Vagina (tissue), 2 donors: ENCODE data around the gene ARHGAP26. TPM values are rescaled to one million over a fixed set of nuclear protein-coding genes. Genes with fewer than 3 reads are reported as not detected.

Experiments
- DNase-seq, 2 donors: peaks; one replicate each; pipeline ENCODE4 v3.0.0-alpha.2; 2017; ENCODE audit errors: extremely low spot score in 2 of 2
- H3K27ac ChIP-seq: fragments of 200-600 bp; sonication (generic); one replicate; pipeline ENCODE4 v1.5.1; 2019
- H3K27me3 ChIP-seq: fragments of 200-600 bp; sonication (generic); one replicate; pipeline ENCODE4 v1.5.1; 2019
- H3K36me3 ChIP-seq, 2 donors: fragments of 200-600 bp; sonication (generic); one replicate each; pipeline ENCODE4 v1.5.1; 2017 to 2019
- H3K4me1 ChIP-seq: fragments of 200-600 bp; sonication (generic); one replicate; pipeline ENCODE4 v1.5.1; 2019
- H3K4me3 ChIP-seq, 2 donors: fragments of 200-600 bp; sonication (generic); 1 replicate in 1 of 2; 2 replicates in 1 of 2; pipeline ENCODE4 v1.5.1; 2016 to 2019
- H3K9me3 ChIP-seq: fragments of 200-600 bp; sonication (generic); one replicate; pipeline ENCODE4 v1.5.1; 2019
- CTCF ChIP-seq, 3 experiments: fragments of 450-650 bp in 2 of 3; fragments of 200-600 bp in 1 of 3; sonication (generic) in 1 of 3; IDR thresholded peaks; one replicate each; pipeline ENCODE4 v1.5.1; 2017 to 2019; ENCODE audit warnings: antibody characterized with exemption in 3 of 3, mild to moderate bottlenecking in 2 of 3, moderate library complexity in 2 of 3
- POLR2A ChIP-seq, 2 donors: fragments of 450-650 bp; IDR thresholded peaks; one replicate each; pipeline ENCODE4 v1.6.1; 2017; ENCODE audit warnings: antibody characterized with exemption in 2 of 2, mild to moderate bottlenecking in 2 of 2, moderate library complexity in 2 of 2
- POLR2AphosphoS5 ChIP-seq, 2 donors: sonication (generic); formaldehyde crosslinking; IDR thresholded peaks; one replicate each; pipeline ENCODE4 v1.9.0; 2017; ENCODE audit warnings: antibody characterized with exemption in 2 of 2, mild to moderate bottlenecking in 2 of 2, low read depth in 1 of 2; ENCODE audit not compliant: insufficient read depth in 1 of 2
- intact Hi-C: fragments of 100-400 bp; cut with DNase I; formaldehyde crosslinking; loops from one replicate; pipeline ENCODE4 v1.15.1; 2023
- total RNA-seq: library from RNA; depleted of rRNA; stranded (reverse); fragments of >200 nt; gene quantifications from one replicate; pipeline ENCODE4 v1.2.3, GENCODE V29; 2016

The ARHGAP26 gene
- total RNA-seq, 1 donor from 2014 or later: 42.5 TPM

GRCh38 chr5:143215690-143216089 lies 445.5 kb downstream of the ARHGAP26 start:
- H3K27me3 ChIP-seq: no peaks in the 10 kb centered on the region
- TF ChIP-seq POLR2A (IDR thresholded peaks at IDR 0.05) (no peak), POLR2AphosphoS5 (IDR thresholded peaks at IDR 0.05; ENCODE audit: insufficient read depth in 1 of 2, low read depth in 1 of 2) (no peak), CTCF (IDR thresholded peaks at IDR 0.05) (no peak)
- no peaks in the 10 kb centered on the region for H3K9me3 ChIP-seq
- peaks cover 5% of the 10 kb centered on the region for H3K4me1 ChIP-seq
- H3K27ac ChIP-seq: no peak overlapping the region
- no peak overlapping the region for H3K4me3 ChIP-seq
- no peak for DNase-seq
- intact Hi-C loops: no loop called here
- peaks cover 0 to 5% of the 10 kb centered on the region in 2 donors for H3K36me3 ChIP-seq

GRCh38 chr5:143216211-143216610 lies 446.0 kb downstream of the ARHGAP26 start:
- intact Hi-C loops: no loop called here
- Histone ChIP-seq H3K4me3 (no peak overlapping the region), H3K4me1 (peaks cover 5% of the 10 kb centered on the region), H3K9me3 (no peaks in the 10 kb centered on the region), H3K36me3 (peaks cover 0 to 5% of the 10 kb centered on the region in 2 donors), H3K27me3 (no peaks in the 10 kb centered on the region), H3K27ac (no peak overlapping the region)
- DNase-seq: peak in 1 of 2 donors; percentile 75
- TF ChIP-seq POLR2AphosphoS5 (IDR thresholded peaks at IDR 0.05; ENCODE audit: insufficient read depth in 1 of 2, low read depth in 1 of 2) (no peak), POLR2A (IDR thresholded peaks at IDR 0.05) (no peak), CTCF (IDR thresholded peaks at IDR 0.05) (no peak)

GRCh38 chr5:143217065-143217803 lies 447.1 kb downstream of the ARHGAP26 start:
- H3K27ac ChIP-seq: no peak overlapping the region
- no peak overlapping the region for H3K4me3 ChIP-seq
- intact Hi-C loops: no loop called here
- peaks cover 0 to 5% of the 10 kb centered on the region in 2 donors for H3K36me3 ChIP-seq
- no peak for TF ChIP-seq CTCF (IDR thresholded peaks at IDR 0.05)
- TF ChIP-seq POLR2AphosphoS5 (IDR thresholded peaks at IDR 0.05; ENCODE audit: insufficient read depth in 1 of 2, low read depth in 1 of 2): no peak
- peaks cover 5% of the 10 kb centered on the region for H3K4me1 ChIP-seq
- H3K9me3 ChIP-seq: no peaks in the 10 kb centered on the region
- H3K27me3 ChIP-seq: no peaks in the 10 kb centered on the region
- DNase-seq: peak in 1 of 2 donors; percentile 34

- peaks cover 0 to 5% of the 10 kb centered on the region in 2 donors for H3K36me3 ChIP-seq
- no peak overlapping the region for H3K4me3 ChIP-seq
- intact Hi-C loops: no loop called here
- DNase-seq: peak in 1 of 2 donors; percentile 27
- H3K27ac ChIP-seq: no peak overlapping the region
- no peaks in the 10 kb centered on the region for H3K9me3 ChIP-seq
- peaks cover 5% of the 10 kb centered on the region for H3K4me1 ChIP-seq
- no peaks in the 10 kb centered on the region for H3K27me3 ChIP-seq
- TF ChIP-seq CTCF (IDR thresholded peaks at IDR 0.05) (no peak), POLR2A (IDR thresholded peaks at IDR 0.05) (no peak), POLR2AphosphoS5 (IDR thresholded peaks at IDR 0.05; ENCODE audit: insufficient read depth in 1 of 2, low read depth in 1 of 2) (no peak)
Observed at GRCh38 chr5:143217804-143218160, 447.6 kb downstream of the ARHGAP26 start.

GRCh38 chr5:143218517-143219170 lies 448.5 kb downstream of the ARHGAP26 start:
- intact Hi-C loops: no loop called here
- peaks cover 0 to 5% of the 10 kb centered on the region in 2 donors for H3K36me3 ChIP-seq
- H3K9me3 ChIP-seq: no peaks in the 10 kb centered on the region
- peaks cover 2% of the 10 kb centered on the region for H3K4me1 ChIP-seq
- peak in 1 of 2 donors; percentile 34 for DNase-seq
- no peak overlapping the region for H3K4me3 ChIP-seq
- no peak for TF ChIP-seq POLR2AphosphoS5 (IDR thresholded peaks at IDR 0.05; ENCODE audit: insufficient read depth in 1 of 2, low read depth in 1 of 2)
- no peak for TF ChIP-seq POLR2A (IDR thresholded peaks at IDR 0.05)
- no peak for TF ChIP-seq CTCF (IDR thresholded peaks at IDR 0.05)
- no peaks in the 10 kb centered on the region for H3K27me3 ChIP-seq
- H3K27ac ChIP-seq: no peak overlapping the region
